Vagina (tissue), 2 donors: ENCODE data around the gene FBXO34.

Experiments used
- CTCF ChIP-seq, 3 experiments: fragments of 450-650 bp in 2 of 3; fragments of 200-600 bp in 1 of 3; sonication (generic) in 1 of 3; IDR thresholded peaks; one replicate each; pipeline ENCODE4 v1.5.1; 2017 to 2019; ENCODE audit warnings: antibody characterized with exemption in 3 of 3, mild to moderate bottlenecking in 2 of 3, moderate library complexity in 2 of 3
- POLR2A ChIP-seq, 2 donors: fragments of 450-650 bp; IDR thresholded peaks; one replicate each; pipeline ENCODE4 v1.6.1; 2017; ENCODE audit warnings: antibody characterized with exemption in 2 of 2, mild to moderate bottlenecking in 2 of 2, moderate library complexity in 2 of 2
- POLR2AphosphoS5 ChIP-seq, 2 donors: sonication (generic); formaldehyde crosslinking; IDR thresholded peaks; one replicate each; pipeline ENCODE4 v1.9.0; 2017; ENCODE audit warnings: antibody characterized with exemption in 2 of 2, mild to moderate bottlenecking in 2 of 2, low read depth in 1 of 2; ENCODE audit not compliant: insufficient read depth in 1 of 2

- TF ChIP-seq CTCF (IDR thresholded peaks at IDR 0.05) (no peak), POLR2A (IDR thresholded peaks at IDR 0.05) (no peak), POLR2AphosphoS5 (IDR thresholded peaks at IDR 0.05; ENCODE audit: insufficient read depth in 1 of 2, low read depth in 1 of 2) (no peak)
Measured at GRCh38 chr14:55228261-55228660, 43.0 kb upstream of the FBXO34 start.
